Measurements from ENCODE around the gene TSHZ1. TPM values are rescaled to one million over a fixed set of nuclear protein-coding genes. Genes with fewer than 3 reads are reported as not detected.

The TSHZ1 gene
- total RNA-seq, 4 donors from 2014 or later: 5.4 to 20.2 (median 13.7) TPM

- intact Hi-C loops (cut with DNase I): no loop called here
These were observed 20.4 kb downstream of the TSHZ1 start for GRCh38 chr18:75231053-75231406.

GRCh38 chr18:75234901-75235300 is 24.3 kb downstream of the TSHZ1 start:
- H3K27ac ChIP-seq: no peak overlapping the region
- H3K4me1 ChIP-seq: peaks cover 0 to 40% (median 8%) of the 10 kb centered on the region in 3 donors
- intact Hi-C loops (cut with DNase I): no loop called here
- 91 to 94% methylated on average over 10 to 12 of the region's 12 CpGs for WGBS, 2 donors
- H3K36me3 ChIP-seq: peaks cover 0 to 19% (median 0%) of the 10 kb centered on the region in 3 donors
- H3K9me3 ChIP-seq: no peaks in the 10 kb centered on the region
- TF ChIP-seq POLR2A (IDR thresholded peaks at IDR 0.05): no peak
- no peak for TF ChIP-seq CTCF (IDR thresholded peaks at IDR 0.05)
- no peaks in the 10 kb centered on the region for H3K27me3 ChIP-seq
- no peak overlapping the region for H3K4me3 ChIP-seq
- no peak for DNase-seq

More at GRCh38 chr18:75231053-75231406, 20.4 kb downstream of the TSHZ1 start:
- 88% methylated on average over 3 of the region's 5 CpGs; no CpG with 5 or more reads in 1 of the 2 donors for WGBS, 2 donors
- Histone ChIP-seq H3K4me3 (no peak overlapping the region), H3K36me3 (peaks cover 0 to 22% (median 0%) of the 10 kb centered on the region in 3 donors), H3K9me3 (no peaks in the 10 kb centered on the region), H3K4me1 (peaks cover 5 to 55% (median 17%) of the 10 kb centered on the region in 3 donors), H3K27ac (peak overlapping the region in 2 of 4 donors; percentile 0 to 15), H3K27me3 (no peaks in the 10 kb centered on the region)
- TF ChIP-seq CTCF (IDR thresholded peaks at IDR 0.05): no peak
- TF ChIP-seq POLR2A (IDR thresholded peaks at IDR 0.05): no peak
- DNase-seq: no peak

GRCh38 chr18:75235896-75236295 is 25.3 kb downstream of the TSHZ1 start:
- no peak overlapping the region for H3K4me3 ChIP-seq
- intact Hi-C loops (cut with DNase I): no loop called here
- TF ChIP-seq CTCF (IDR thresholded peaks at IDR 0.05): no peak
- no peak for TF ChIP-seq POLR2A (IDR thresholded peaks at IDR 0.05)
- no peaks in the 10 kb centered on the region for H3K9me3 ChIP-seq
- peaks cover 0 to 14% (median 0%) of the 10 kb centered on the region in 3 donors for H3K36me3 ChIP-seq
- WGBS, 2 donors: 80 to 98% methylated on average over 13 of the region's 13 CpGs
- no peak overlapping the region for H3K27ac ChIP-seq
- no peaks in the 10 kb centered on the region for H3K27me3 ChIP-seq
- no peak for DNase-seq
- peaks cover 0 to 31% (median 8%) of the 10 kb centered on the region in 3 donors for H3K4me1 ChIP-seq

GRCh38 chr18:75238100-75238499 is 27.5 kb downstream of the TSHZ1 start:
- 34 to 75% methylated on average over 6 to 9 of the region's 13 CpGs for WGBS, 2 donors
- peaks cover 0 to 14% (median 0%) of the 10 kb centered on the region in 3 donors for H3K36me3 ChIP-seq
- no peaks in the 10 kb centered on the region for H3K27me3 ChIP-seq
- no peak overlapping the region for H3K27ac ChIP-seq
- H3K4me1 ChIP-seq: peaks cover 0 to 19% (median 4%) of the 10 kb centered on the region in 3 donors
- TF ChIP-seq POLR2A (IDR thresholded peaks at IDR 0.05): no peak
- TF ChIP-seq CTCF (IDR thresholded peaks at IDR 0.05): no peak
- H3K9me3 ChIP-seq: no peaks in the 10 kb centered on the region
- intact Hi-C loops (cut with DNase I): no loop called here
- DNase-seq: no peak
- H3K4me3 ChIP-seq: no peak overlapping the region

GRCh38 chr18:75238786-75239185 is 28.2 kb downstream of the TSHZ1 start:
- DNase-seq: no peak
- WGBS, 2 donors: 93% methylated on average over 6 to 7 of the region's 10 CpGs
- Histone ChIP-seq H3K27ac (no peak overlapping the region), H3K4me3 (no peak overlapping the region), H3K27me3 (no peaks in the 10 kb centered on the region), H3K4me1 (peaks cover 0 to 16% (median 4%) of the 10 kb centered on the region in 3 donors), H3K36me3 (peaks cover 0 to 14% (median 0%) of the 10 kb centered on the region in 3 donors), H3K9me3 (no peaks in the 10 kb centered on the region)
- TF ChIP-seq CTCF (IDR thresholded peaks at IDR 0.05) (no peak), POLR2A (IDR thresholded peaks at IDR 0.05) (no peak)
- intact Hi-C loops (cut with DNase I): no loop called here

Measured in esophagus squamous epithelium (tissue), 5 donors.